Fibroblast of skin of left quadriceps (primary cell): Measurements from ENCODE around the gene MOB4.
"Not testable (repeated sequence)": the region's sequence is repeated elsewhere in the genome, so short reads cannot be mapped to it uniquely, and the experiment has no call there.

Experiments
- DNase-seq, 2 experiments: peaks; one replicate each; pipeline ENCODE4 v3.0.0-alpha.2; 2013; ENCODE audit warnings: low read depth in 2 of 2

The MOB4 gene

DNA sequence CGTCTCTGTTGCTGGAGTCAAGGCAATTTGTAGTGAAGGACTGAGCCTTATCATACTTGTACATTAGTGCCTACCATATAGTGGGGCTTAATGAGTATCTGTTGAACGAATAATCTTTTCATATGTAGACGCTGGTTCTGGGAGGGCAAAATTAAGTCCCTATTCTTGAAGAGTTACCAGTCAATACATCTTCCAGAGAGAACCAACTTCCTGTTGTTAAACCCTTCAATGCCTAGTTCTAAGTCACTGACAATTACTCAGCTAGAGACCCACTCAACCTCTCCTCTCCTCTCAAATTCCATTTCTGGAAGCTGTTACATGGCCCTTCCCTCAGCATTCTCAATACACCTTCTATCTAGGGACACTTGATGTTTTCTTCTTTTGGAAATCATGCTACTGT lies 1.1 kb upstream of the MOB4 start:
- no peak for DNase-seq

DNA sequence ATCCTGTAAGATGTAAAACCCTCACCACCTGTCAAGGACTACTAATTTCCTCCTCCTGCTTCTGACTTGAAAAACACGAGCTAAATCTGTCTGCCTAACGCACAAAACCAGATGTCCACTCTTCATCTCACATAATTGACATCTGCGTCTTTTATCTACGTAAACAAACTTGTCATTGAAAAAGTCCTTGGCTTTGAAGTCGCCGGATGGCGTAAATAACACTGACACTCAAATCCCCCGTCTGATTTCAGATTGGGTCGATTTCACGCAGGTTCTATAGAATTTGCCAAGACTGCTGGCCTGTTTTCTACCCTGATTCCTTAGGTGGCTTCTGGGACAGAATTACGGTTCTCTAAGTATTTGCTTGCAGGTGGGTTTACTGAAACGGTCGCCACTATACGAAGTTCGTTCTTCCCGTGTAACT lies 539 bp upstream of the MOB4 start:
- no peak for DNase-seq

DNA sequence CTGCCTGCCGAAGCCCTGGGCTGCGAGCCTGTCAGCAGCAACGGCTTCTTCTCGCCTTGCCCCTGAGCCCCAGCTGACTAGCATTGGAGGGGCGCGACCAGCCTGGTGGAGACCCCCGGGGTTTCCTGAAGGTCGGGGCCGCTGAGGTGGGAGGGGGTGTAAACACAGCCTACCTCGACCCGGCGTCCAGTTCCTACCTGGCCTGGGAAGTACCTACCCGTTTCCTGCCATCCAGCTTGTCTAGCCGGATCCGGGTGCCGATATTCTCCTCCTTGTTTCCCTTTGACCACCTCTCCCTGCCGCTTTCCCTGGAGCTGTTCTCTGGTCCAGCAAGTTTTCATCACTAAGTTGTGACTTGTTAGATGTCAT lies 511 bp downstream of the MOB4 start:
- DNase-seq, result no peak

DNA sequence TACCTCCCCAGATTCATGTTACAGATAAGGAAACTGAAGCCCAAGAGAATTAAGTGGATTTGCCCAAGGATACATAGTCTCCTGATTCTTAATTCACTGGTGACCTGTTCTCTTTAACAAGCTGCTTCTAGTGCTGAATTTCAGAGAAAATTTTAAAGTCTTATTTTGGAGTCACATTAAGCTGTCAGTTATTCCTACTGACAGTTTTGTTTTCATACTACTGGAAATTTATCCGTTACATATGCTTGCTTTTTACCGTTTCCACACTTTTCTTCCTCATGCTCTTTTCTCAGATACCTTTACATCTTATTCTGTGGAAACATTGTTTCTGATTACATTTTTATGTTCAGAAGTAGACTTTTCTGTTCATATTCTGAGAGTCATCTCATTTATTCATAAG lies 1.3 kb downstream of the MOB4 start:
- no peak for DNase-seq

DNA sequence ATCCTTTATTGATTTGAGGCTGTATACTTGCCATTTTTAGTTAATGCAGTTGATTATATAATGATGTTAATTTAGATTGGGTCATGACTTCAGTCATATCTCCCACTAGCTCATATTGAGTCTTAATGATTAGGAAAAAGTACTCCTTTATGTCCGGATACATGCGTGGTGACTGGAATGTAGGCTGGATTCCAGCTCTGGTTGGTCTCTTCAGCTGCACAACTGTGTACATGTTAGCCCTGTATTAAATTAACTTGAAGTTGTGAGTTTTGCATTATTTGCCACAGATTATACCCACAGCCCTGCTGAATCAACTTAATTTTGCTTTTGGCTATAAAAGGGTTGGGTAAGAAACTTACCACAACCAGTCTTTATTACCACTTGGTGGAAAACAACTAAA lies 22.5 kb downstream of the MOB4 start:
- DNase-seq, result no peak

DNA sequence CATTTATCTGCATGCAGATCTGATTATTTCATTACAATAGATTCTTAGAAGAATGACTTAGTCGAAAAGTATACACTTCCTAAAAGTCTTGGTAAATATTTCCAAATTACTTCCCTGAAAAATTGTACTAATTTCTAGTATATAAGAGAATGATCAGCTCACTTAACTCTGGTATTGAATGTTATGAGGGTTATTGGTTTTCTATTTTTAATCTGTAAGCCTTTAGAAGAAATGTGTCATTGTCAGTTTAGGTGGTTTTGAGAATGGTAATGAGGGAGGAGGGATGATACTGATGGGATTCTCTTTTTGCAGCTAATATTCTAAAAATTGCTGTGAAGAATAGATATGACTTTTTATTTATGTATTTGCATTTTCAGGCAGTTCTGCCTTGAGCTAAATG lies 23.9 kb downstream of the MOB4 start:
- DNase-seq, result no peak

DNA sequence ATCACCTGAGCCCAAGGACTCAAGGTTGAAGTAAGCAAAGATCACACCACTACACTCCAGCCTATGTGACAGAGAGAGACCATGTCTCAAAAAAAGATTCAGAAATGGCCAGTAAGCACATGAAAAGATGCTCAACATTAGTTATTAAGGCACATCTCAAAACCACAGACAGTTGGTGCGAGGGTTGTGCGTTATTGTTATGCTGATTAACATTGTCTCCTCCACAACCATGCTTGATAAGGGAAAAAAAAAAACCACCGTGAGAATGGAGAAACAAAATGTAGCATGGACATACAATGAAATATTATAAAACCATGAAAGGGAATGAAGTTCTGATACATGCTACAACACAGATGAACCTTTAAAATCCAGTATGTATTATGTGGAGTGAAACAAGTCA lies 27.3 kb downstream of the MOB4 start:
- DNase-seq, result no peak

DNA sequence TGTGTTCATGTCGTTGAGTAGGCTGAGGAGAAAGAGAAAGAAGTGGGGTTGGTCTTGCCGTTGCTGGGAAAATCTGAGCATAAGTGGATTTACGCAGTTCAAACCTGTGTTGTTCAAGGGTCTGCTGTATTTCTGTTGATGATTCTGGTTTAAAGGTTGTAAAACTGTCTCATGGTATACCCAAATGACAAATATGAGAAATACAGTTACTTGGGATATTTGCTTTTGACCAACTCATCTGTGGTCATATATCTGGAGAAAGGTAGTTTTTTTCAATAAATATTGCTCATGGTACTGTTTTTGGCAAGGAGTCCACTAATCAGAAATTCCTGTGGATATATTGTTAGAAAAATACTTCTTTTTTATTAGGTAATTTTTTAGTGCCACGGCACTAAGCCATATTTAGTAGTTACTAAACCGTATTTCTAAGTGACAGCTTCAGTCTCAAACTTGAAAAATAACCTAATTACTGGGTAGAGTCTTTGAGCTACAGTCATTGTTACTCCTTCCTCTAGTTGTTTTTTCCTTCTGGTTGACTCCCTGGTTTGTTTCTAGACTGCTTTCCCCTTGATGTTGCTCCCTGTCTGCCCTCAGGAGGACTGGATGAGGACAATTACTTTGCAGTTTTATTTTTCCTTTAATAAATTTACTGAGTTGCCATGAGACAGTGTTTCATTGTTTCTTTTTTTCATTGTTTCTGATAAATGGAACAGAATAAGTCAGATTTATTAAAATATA lies 31.5 kb downstream of the MOB4 start:
- DNase-seq, result no peak

DNA sequence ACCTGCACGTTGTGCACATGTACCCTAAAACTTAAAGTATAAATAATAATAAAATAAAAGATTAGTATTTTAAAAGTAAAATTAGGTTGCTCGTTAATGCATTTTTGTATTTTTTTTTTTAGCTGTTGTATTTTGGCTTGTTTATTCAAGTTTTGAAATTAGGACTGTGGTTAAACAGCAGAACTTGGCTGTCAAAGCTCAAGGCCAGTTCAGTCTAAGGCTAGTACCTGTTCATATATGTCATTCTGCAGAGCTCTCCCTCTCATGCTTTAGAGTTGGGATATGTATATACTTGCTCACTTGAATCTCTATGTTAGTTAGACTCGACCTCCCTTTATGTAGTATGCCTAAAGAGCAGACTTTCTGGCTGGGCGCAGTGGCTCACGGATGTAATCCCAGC lies 32.7 kb downstream of the MOB4 start:
- no peak for DNase-seq

DNA sequence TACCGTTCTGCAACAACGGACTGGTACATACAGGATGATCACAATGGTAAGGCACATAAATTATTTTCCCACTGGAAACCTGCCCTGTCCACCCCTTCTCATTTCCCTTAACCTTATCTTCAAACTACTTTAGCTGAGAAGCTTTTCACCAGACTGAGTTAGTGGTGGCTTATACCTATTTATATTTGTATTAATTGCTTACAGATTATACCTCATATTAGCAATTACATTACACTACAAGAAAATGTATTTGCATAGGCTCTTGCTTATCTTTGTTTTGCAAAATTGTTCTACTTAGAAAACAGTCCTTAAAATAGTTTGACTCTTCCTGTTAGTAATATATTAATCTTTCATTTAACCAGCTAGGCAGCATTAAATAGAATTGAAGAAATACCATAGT lies 35.4 kb downstream of the MOB4 start:
- not testable (repeated sequence) for DNase-seq

DNA sequence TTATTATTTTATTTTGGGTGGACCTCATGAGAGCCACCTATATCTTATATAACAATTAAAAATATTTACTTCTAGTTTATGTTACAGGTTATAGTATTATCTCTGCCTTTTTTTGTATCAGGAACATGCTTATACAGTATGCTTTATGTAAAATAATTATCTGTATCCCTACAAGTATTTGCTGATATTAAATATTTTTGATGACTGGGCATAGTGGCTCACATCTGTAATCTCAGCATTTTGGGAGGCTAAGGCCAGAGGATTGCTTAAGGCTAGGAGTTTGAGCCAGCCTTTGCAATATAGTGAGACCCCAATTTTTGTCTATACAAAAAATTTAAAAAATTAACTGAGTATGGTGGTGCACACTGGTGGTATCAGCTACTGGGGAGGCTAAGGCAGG lies 39.6 kb downstream of the MOB4 start:
- DNase-seq, result no peak

DNA sequence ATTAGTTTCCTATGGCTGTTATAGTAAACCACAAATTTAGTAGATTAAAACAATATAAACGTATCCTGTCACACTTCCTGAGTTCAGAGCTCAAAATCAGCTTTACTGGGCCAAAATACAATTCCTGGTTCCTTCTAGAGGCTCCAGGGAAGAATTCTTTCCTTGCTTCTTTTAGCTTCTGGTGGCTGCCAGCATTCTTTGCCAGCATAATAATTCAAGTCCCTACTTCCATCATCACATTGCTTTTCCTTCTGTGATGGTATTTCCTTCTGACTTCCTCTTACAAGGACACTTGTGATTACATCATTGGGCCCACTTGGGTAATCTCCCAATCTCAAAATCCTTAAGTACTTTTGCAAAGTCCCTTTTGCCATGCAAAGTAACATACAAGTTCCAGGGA lies 40.6 kb downstream of the MOB4 start:
- DNase-seq, result no peak

DNA sequence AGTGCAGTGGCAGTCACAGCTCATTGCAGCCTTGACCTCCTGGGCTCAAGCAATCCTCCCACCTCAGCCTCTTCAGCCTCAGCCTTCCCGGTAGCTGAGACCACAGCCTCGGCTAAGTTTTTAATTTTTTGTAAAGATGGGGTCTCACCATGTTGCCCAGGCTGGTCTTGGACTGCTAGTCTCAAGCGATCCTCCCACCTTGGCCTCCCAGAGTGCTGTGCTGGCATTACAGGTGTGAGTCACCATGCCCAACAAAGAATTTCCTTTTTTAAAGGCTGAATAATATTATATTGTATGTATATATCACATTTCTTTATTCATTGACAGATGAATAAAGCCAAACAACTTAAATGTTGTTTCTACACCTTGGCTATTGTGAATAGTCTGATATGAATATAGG lies 42.5 kb downstream of the MOB4 start:
- no peak for DNase-seq

DNA sequence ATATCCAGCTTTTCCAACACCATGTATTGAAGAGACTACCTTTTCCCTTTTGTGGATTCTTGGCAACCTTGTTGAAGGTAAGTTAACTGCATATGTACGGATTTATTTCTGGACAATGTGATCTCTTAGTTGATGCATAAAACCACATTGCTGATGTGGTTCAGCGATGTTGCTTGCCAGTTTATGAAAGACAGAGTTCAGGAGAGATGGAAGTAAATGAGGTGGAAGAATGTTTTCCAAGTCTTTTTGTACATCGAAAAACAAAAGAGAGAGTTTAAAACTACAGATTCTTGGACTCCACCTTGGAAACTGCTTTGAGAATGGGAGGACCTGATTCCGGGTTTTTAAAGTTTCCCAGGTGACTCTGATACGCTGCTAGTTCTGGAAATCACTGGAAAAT lies 43.8 kb downstream of the MOB4 start:
- DNase-seq, result no peak

DNA sequence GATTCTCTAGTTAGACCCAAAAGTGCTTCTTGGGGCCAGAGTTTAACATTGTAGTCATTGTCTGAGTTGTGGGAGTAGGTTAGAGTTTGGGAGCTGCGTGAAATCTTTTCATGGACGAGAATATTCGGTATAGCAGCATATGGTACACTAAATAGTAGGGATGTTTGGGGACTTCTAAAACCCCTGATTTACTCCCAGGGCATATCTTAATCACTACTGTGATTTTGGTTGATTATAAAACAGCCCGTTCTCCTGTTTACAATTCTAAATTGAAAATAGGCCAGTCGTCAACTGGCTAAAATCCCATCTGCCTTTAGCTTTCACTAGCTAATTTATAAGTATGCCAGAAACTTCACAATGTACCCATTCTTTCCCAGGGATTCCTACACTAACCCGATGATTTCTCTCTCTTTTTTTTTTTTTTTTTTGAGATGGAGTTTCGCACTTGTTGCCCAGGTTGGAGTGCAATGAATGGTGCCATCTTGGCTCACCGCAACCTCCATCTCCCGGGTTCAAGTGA lies 44.3 kb downstream of the MOB4 start:
- no peak for DNase-seq

DNA sequence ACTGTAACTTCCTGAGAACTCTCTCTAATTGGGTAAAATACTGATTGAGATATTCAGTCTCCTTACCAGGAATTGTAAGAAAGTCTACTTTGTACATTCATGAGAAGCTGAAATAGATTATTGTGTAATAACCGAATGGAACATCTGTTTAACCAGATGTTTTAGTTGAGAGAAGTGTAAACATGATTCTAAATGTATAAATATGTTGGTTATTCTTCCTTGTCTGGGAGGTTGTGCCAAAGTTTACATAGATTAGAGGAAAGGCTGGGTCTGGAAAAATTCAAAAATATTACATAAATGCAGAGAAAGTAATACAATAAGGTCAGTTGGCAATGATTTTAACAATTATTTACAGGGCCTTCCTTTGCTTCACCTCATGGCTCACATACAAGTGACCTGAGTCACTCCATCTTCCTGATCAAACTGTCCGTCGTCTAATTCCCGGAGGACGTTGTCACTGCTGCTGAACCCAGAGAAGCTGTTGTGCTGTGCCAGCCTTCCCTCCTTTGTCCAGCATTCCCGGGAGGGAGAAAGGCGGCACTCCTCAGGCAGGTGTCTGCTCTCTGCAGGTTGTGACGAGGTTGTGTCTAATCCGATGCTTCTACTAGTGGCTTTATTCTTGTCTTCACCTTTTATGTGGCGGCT lies 55.9 kb downstream of the MOB4 start:
- DNase-seq, result peak in 1 of 2 experiments; percentile 4

DNA sequence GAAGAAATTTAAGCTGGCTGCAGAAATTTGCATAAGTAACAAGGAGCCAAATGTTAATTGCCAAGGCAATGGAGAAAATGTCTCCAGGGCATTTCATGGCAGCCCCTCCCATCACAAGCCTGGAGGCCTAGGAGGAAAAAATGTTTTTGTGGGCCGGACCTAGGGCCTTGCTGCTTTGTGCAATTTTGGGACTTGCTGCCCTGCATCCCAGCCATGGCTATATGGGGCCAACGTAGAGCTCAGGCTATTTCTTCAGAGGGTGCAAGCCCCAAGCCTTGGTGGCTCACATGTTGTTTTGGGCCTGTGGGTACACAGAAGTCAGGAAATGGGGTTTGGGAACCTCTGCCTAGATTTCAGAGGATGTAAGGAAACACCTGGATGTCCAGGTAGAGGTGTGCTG lies 57.7 kb downstream of the MOB4 start:
- DNase-seq, result no peak

DNA sequence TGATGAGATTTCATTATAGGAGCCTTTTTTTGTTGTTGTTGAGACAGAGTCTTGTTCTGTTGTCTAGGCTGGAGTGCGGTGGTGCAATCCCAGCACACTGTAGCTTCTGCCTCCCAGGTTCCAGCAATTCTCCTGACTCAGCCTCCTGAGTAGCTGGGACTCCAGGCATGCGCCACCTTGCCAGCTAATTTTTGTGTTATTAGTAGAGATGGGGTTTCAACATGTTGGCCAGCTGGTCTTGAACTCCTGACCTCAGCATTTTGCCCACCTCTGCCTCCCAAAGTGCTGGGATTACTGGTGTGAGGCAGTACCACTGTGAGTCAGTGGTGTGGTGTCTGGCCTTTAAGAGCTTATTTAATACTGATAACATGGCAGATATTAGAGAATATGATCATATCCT lies 60.1 kb downstream of the MOB4 start:
- DNase-seq, result no peak

DNA sequence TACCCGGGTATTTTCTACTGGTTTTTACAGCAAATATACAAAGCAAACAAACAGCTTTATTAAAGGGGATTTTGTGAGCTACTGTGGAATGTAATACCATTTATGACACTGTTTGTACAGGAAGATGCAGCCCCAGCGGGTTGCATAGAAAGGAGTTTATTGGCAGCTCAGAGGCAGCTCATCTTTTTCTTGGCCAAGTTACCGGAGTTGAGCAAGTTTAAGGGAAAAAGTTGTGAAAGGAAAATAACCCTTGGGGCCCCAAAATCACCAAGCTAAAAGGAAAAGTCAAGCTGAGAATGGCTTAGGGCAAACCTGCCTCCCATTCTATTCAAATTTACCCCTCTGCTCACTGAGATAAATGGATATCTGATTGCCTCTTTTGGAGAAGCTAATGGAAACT lies 60.8 kb downstream of the MOB4 start:
- DNase-seq, result peak in 1 of 2 experiments; percentile 20

DNA sequence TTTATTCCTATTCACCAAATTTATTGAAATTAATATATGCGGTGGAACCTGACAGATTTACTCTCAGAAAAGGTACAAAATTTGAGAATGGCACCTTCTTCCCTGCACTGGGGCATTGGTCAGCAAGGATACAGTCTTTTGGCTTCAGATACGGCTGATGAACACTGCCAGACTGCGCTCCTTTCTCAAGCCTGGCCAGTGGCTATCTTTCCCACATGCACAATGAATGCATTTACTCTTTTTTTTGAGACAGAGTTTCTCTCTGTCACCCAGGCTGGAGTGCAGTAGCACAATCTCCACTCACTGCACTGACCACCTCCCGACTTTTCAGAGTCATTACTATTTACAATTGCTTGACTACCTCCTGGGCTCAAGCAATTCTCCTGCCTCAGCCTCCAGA lies 61.6 kb downstream of the MOB4 start:
- DNase-seq, result no peak

DNA sequence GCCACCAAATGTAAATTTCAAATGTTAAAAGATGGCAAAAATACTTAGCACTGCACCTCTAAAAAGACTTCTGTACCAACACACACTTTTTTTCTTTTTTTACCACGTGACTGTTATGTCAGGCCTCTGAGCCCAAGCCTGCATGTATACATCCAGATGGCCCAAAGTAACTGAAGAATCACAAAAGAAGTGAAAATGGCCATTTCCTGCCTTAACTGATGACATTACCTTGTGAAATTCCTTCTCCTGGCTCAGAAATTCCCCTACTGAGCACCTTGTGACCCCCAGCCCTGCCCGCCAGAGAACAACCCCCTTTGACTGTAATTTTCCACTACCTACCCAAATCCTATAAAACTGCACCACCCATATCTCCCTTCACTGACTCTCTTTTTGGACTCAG lies 62.4 kb downstream of the MOB4 start:
- not testable (repeated sequence) for DNase-seq

DNA sequence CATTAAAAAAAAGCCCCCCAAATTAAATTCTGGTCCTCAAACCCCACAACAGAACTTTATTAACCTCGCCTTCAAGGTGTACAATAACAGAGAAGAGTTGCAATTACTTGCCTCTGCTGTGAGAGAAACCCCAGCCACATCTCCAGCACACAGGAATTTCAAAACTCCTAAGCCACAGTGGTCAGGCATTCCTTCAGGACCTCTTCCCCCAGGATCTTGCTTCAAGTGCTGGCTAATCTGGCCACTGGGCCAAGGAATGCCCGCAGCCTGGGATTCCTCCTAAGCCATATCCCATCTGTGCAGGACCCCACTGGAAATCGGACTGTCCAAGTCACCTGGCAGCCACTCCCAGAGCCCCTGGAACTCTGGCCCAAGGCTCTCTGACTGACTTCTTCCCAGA lies 64.3 kb downstream of the MOB4 start:
- DNase-seq, result not testable (repeated sequence)

DNA sequence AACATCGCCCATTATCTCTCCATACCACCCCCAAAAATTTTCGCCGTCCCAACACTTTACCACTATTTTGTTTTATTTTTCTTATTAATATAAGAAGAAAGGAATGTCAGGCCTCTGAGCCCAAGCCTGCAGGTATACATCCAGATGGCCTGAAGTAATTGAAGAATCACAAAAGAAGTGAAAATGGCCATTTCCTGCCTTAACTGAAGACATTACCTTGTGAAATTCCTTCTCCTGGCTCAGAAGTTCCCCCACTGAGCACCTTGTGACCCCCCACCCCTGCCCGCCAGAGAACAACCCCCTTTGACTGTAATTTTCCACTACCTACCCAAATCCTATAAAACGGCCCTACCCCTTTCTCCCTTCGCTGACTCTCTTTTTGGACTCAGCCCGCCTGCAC lies 71.4 kb downstream of the MOB4 start:
- DNase-seq, result not testable (repeated sequence)
